Pancreas (tissue), 10 donors: Measurements from ENCODE around the gene PATL2. TPM values are rescaled to one million over a fixed set of nuclear protein-coding genes. Genes with fewer than 3 reads are reported as not detected.
"Not testable (repeated sequence)": the region's sequence is repeated elsewhere in the genome, so short reads cannot be mapped to it uniquely, and the experiment has no call there.

Experiments used
- ATAC-seq, 4 donors: fragments of 200-7000 bp; cut with Tn5 transposase; one replicate each; pipeline versions ENCODE4 v1.8.0 to v1.9.1; 2020; ENCODE audit warnings: mild to moderate bottlenecking in 4 of 4, moderate library complexity in 4 of 4
- DNase-seq, 6 donors: peaks; one replicate each; pipeline ENCODE4 v3.0.0-alpha.2; 2020
- FAIRE-seq: peaks from 2 replicates; lab custom pipeline; 2012; peaks lifted over from hg19 to GRCh38; lab: Jason Lieb, UNC
- H3K27ac ChIP-seq, 4 donors: fragments of 200-600 bp; sonication (generic); 1 replicate in 3 of 4; 2 replicates in 1 of 4; pipeline versions ENCODE4 v1.5.0 to v1.8.0; 2020
- H3K27me3 ChIP-seq, 4 donors: fragments of 200-600 bp; one replicate each; pipeline ENCODE4 v1.8.0; 2021
- H3K36me3 ChIP-seq, 3 donors: fragments of 200-600 bp; sonication (generic) in 1 of 3; one replicate each; pipeline versions ENCODE4 v1.5.0 to v1.8.0; 2020 to 2021
- H3K4me1 ChIP-seq, 3 donors: fragments of 200-600 bp; one replicate each; pipeline ENCODE4 v1.8.0; 2021
- H3K4me3 ChIP-seq, 4 donors: fragments of 200-600 bp; sonication (generic) in 2 of 4; one replicate each; pipeline versions ENCODE4 v1.5.0 to v1.8.0; 2020 to 2021
- H3K9me3 ChIP-seq, 4 donors: fragments of 200-600 bp; one replicate each; pipeline ENCODE4 v1.8.0; 2021
- WGBS, 2 donors: extraction: QIAGEN DNeasy Blood & Tissue Kit; methylation state at CpG; one replicate each; pipeline ENCODE4 v1.1.7; 2013; 5-methylcytosine and 5-hydroxymethylcytosine counted together
- intact Hi-C, 3 donors: fragments of 100-400 bp; cut with DNase I; formaldehyde crosslinking; loops; one replicate each; pipeline versions ENCODE4 v1.11.1 to v1.14.2; 2022
- polyA plus RNA-seq, 2 donors: library from polyadenylated mRNA; stranded (reverse); fragments of 200-250 nt; gene quantifications; one replicate each; pipeline ENCODE4 v1.2.3, GENCODE V29; 2013
- total RNA-seq, 6 donors: library from RNA; stranded (reverse); fragmentation: NEBNext Ultra II Directional in 4 of 6; extraction: Animal tissue kit (Norgen Biotek cat#: 25700) in 4 of 6; gene quantifications; one replicate each; pipeline versions ENCODE4 v1.2.1 to v1.2.4, GENCODE V29; 2021 to 2023
- TF ChIP-seq, protein P1 (sequence below), 4 donors: fragments of 200-600 bp; sonication (generic) in 3 of 4; IDR thresholded peaks; one replicate each; pipeline versions ENCODE4 v1.5.0 to v1.8.0; 2021; ENCODE audit warnings: antibody characterized with exemption in 4 of 4
- donor health status: healthy with polysubstance abuse.
- donor health status: DM: no; HTN: no; CAD: no; lungs with moderate emphysema.
- donor health status: DM: no; HTN: no; CAD: no.
- donor health status: control.
- donor health status: control.
- donor health status: Bipolar disorder and iron deficiency.
- donor health status: DM: yes; HTN: yes; CAD: no.
- donor health status: DM: no; HTN: no; CAD: no.
- donor health status: DM: no; HTN: no; CAD: no.
- donor health status: DM: yes; HTN: yes; CAD: no.

Gene PATL2
- total RNA-seq (under 1 TPM; 0.24 to 0.93 (median 0.45) TPM), polyA plus RNA-seq (1 to 10 TPM in 1 of 2 donors, under 1 TPM in 1; 0.80 to 1.6 TPM)

DNA sequence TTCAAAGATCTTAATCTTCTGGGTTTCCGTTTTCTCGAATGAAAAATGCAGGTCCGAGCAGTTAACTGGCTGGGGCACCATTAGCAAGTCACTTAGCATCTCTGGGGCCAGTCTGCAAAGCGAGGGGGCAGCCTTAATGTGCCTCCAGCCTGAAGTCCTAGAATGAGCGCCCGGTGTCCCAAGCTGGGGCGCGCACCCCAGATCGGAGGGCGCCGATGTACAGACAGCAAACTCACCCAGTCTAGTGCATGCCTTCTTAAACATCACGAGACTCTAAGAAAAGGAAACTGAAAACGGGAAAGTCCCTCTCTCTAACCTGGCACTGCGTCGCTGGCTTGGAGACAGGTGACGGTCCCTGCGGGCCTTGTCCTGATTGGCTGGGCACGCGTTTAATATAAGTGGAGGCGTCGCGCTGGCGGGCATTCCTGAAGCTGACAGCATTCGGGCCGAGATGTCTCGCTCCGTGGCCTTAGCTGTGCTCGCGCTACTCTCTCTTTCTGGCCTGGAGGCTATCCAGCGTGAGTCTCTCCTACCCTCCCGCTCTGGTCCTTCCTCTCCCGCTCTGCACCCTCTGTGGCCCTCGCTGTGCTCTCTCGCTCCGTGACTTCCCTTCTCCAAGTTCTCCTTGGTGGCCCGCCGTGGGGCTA lies at the start of gene PATL2, which contains the start of gene B2M:
Gene PATL2 (minus strand): TSS at position 228 of the 647 bp plus-strand sequence. CDS start 34,833 bp downstream, outside the sequence.
Gene B2M (plus strand): TSS at position 422 of the 647 bp plus-strand sequence. CDS start 30 bp downstream, at position 452.
- WGBS, 2 donors = 0 to 1% methylated on average over 37 of the region's 37 CpGs
- FAIRE-seq = peak; percentile 51
- TF ChIP-seq, protein P1, sequence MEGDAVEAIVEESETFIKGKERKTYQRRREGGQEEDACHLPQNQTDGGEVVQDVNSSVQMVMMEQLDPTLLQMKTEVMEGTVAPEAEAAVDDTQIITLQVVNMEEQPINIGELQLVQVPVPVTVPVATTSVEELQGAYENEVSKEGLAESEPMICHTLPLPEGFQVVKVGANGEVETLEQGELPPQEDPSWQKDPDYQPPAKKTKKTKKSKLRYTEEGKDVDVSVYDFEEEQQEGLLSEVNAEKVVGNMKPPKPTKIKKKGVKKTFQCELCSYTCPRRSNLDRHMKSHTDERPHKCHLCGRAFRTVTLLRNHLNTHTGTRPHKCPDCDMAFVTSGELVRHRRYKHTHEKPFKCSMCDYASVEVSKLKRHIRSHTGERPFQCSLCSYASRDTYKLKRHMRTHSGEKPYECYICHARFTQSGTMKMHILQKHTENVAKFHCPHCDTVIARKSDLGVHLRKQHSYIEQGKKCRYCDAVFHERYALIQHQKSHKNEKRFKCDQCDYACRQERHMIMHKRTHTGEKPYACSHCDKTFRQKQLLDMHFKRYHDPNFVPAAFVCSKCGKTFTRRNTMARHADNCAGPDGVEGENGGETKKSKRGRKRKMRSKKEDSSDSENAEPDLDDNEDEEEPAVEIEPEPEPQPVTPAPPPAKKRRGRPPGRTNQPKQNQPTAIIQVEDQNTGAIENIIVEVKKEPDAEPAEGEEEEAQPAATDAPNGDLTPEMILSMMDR (IDR thresholded peaks at IDR 0.05) = no peak

DNA sequence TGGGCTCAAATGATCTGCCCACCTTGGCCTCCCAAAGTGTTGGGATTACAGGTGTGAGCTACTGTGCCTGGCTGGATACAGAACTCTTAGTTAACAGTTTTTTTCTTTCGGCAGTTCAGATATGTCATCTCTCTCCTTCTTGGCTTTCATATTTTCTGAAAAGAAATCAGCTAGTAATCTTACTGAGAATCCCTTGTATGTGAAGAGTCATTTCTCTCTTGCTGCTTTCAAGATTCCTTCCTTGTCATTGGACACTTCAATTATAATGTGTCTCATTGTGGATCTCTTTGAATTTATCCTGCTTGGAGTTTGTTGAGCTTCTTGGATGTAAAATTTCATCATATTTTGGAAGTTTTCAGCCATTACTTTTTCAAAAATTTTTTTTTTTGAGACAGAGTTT lies 42.2 kb upstream of the PATL2 start:
- no peaks in the 10 kb centered on the region for H3K4me1 ChIP-seq
- H3K27me3 ChIP-seq = no peaks in the 10 kb centered on the region
- intact Hi-C loops = no loop called here
- 91 to 93% methylated on average over 1 of the region's 1 CpG for WGBS, 2 donors
- DNase-seq (no peak), FAIRE-seq (no peak), ATAC-seq (no peak)
- no peak overlapping the region for H3K4me3 ChIP-seq
- H3K36me3 ChIP-seq = no peaks in the 10 kb centered on the region
- TF ChIP-seq, protein P1 (IDR thresholded peaks at IDR 0.05) = no peak
- H3K9me3 ChIP-seq = no peaks in the 10 kb centered on the region
- H3K27ac ChIP-seq = no peak overlapping the region

More for the DNA sequence above, at the start of gene PATL2, which contains the start of gene B2M:
- H3K27me3 ChIP-seq = no peaks in the 10 kb centered on the region
- peak within 1 kb of the TSS; percentile 89 to 99 (median 96) for H3K27ac ChIP-seq
- peak; percentile 93 to 98 (median 96) for DNase-seq
- no peaks in the 10 kb centered on the region for H3K9me3 ChIP-seq
- ATAC-seq = peak; percentile 92 to 97 (median 96)
- H3K4me3 ChIP-seq = peak within 1 kb of the TSS; percentile 57 to 93 (median 84)
- H3K4me1 ChIP-seq = peaks cover 0 to 12% (median 8%) of the 10 kb centered on the region in 3 donors
- intact Hi-C loops = no loop called here
- H3K36me3 ChIP-seq = peaks cover under 1 to 10% (median 2%) of the 10 kb centered on the region in 3 donors

DNA sequence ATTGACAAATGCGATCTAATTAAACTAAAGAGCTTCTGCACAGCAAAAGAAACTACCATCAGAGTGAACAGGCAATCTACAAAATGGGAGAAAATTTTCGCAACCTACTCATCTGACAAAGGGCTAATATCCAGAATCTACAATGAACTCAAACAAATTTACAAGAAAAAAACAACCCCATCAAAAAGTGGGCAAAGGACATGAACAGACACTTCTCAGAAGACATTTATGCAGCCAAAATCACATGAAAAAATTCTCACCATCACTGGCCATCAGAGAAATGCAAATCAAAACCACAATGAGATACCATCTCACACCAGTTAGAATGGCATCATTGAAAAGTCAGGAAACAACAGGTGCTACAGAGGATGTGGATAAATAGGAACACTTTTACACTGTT lies 32.3 kb upstream of the PATL2 start:
- DNase-seq, H3K9me3 ChIP-seq, ATAC-seq, FAIRE-seq, H3K4me3 ChIP-seq, H3K27me3 ChIP-seq, intact Hi-C loops, H3K27ac ChIP-seq, H3K36me3 ChIP-seq, H3K4me1 ChIP-seq: not testable (repeated sequence)
- 91 to 92% methylated on average over 1 to 2 of the region's 2 CpGs for WGBS, 2 donors

DNA sequence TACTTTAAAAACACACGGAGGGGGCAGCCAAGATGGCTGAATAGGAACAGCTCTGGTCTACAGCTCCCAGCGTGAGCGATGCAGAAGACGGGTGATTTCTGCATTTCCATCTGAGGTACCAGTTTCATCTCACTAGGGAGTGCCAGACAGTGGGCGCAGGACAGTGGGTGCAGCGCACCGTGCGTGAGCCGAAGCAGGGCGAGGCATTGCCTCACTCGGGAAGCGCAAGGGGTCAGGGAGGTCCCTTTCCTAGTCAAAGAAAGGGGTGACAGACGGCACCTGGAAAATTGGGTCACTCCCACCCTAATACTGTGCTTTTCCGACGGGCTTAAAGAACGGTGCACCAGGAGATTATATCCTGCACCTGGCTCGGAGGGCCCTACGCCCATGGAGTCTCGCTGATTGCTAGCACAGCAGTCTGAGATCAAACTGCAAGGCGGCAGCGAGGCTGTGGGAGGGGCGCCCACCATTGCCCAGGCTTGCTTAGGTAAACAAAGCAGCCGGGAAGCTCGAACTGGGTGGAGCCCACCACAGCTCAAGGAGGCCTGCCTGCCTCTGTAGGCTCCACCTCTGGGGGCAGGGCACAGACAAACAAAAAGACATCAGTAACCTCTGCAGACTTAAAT lies 28.2 kb upstream of the PATL2 start:
- not testable (repeated sequence) for H3K9me3 ChIP-seq, H3K27me3 ChIP-seq, H3K4me3 ChIP-seq, FAIRE-seq, H3K27ac ChIP-seq, DNase-seq, H3K36me3 ChIP-seq, ATAC-seq, H3K4me1 ChIP-seq
- WGBS, 2 donors = 65 to 81% methylated on average over 17 to 22 of the region's 24 CpGs
- intact Hi-C loops = loop anchor here in 2 of 3 donors (10.0 kb wide), 3 partner anchors 65 to 155 kb away; partner anchors contain the start of gene SPG11 (in 1 of the 2)

DNA sequence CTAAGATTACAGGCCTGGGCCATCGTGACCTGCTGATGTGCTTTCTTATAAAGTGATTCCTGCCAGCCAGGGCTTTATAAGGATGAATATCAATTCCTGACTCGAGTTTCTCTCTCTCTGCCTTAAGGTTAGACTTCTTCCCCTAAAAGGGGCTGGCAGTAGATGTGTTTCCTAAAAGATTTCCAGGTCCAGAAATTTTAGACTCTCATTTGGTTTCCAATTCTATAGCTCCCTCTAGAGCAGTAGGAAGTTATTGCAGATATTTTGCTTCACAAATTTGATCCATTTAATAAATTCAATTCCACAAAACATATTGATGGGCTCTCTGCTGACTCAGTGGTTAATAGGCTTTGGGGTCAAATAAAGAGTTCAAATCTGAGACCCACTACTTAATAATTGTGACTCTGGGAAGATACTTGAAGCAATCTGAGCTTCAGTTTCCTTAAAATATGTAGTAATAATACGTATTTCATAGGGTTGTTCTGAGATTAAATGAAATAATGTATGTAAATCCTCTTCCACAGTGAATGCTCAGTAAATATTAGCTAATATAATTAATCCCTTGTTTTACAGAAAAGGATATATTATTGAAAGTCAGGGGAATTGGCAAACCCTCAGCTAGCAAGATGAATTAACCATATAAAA lies 27.3 kb upstream of the PATL2 start:
- no peak for DNase-seq
- H3K4me3 ChIP-seq = no peak overlapping the region
- no peaks in the 10 kb centered on the region for H3K36me3 ChIP-seq
- H3K4me1 ChIP-seq = no peaks in the 10 kb centered on the region
- H3K9me3 ChIP-seq = no peaks in the 10 kb centered on the region
- intact Hi-C loops = loop anchor here in 2 of 3 donors (10.0 kb wide), 3 partner anchors 64 to 154 kb away; partner anchors contain the start of gene SPG11 (in 1 of the 2)
- H3K27ac ChIP-seq = no peak overlapping the region
- peak in 3 of 4 donors; percentile 75 to 85 (median 82) for ATAC-seq
- FAIRE-seq = peak; percentile 9
- 60 to 64% methylated on average over 3 of the region's 3 CpGs for WGBS, 2 donors
- no peaks in the 10 kb centered on the region for H3K27me3 ChIP-seq
- TF ChIP-seq, protein P1 (IDR thresholded peaks at IDR 0.05) = peak; percentile 19 to 68 (median 46)
